GM18951 (cell line): ENCODE results near the gene STON1.
"Not testable (repeated sequence)": the region's sequence is repeated elsewhere in the genome, so short reads cannot be mapped to it uniquely, and the experiment has no call there.

Experiments
- POLR2A ChIP-seq: IDR thresholded peaks from 4 replicates; pipeline ENCODE4 v1.6.1; 2011; ENCODE audit warnings: mild to moderate bottlenecking; ENCODE audit not compliant: insufficient read length, insufficient read depth; ENCODE audit errors: extremely low read depth
- in situ Hi-C: fragments of 300-500 bp; cut with MboI; formaldehyde crosslinking; loops from one replicate; pipeline ENCODE4 v1.12.0; 2022; ENCODE audit warnings: low sequenced_read_pairs, mixed read lengths, inconsistent platforms; ENCODE audit not compliant: unreplicated experiment

STON1 gene

DNA sequence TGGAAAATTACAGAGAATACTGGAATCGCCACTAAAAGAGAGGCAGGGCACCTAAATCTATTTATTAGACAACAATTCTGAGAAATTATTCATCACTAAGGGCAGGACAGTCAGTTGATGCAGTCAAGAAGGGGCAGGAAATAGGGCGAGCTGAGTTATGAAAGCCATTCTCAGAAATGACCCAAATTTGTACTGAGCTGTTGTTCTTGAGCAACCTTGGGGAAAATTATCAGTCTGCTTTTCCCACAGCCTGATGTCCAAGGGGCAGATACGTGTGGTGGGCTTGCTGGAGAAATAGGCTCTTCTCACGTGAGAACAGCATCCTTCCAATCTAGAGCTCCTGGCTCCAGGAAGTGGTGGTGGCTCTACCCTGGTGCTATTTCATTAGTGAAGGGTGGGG is 38.6 kb downstream of the STON1 start:
- in situ Hi-C loops, result no loop called here
- no peak for TF ChIP-seq POLR2A

GRCh38 chr2:48569433-48569832 is 39.5 kb downstream of the STON1 start:
- no peak for TF ChIP-seq POLR2A
- in situ Hi-C loops, result no loop called here

GRCh38 chr2:48572816-48573215 is 42.9 kb downstream of the STON1 start:
- in situ Hi-C loops, result no loop called here
- TF ChIP-seq POLR2A, result no peak

DNA sequence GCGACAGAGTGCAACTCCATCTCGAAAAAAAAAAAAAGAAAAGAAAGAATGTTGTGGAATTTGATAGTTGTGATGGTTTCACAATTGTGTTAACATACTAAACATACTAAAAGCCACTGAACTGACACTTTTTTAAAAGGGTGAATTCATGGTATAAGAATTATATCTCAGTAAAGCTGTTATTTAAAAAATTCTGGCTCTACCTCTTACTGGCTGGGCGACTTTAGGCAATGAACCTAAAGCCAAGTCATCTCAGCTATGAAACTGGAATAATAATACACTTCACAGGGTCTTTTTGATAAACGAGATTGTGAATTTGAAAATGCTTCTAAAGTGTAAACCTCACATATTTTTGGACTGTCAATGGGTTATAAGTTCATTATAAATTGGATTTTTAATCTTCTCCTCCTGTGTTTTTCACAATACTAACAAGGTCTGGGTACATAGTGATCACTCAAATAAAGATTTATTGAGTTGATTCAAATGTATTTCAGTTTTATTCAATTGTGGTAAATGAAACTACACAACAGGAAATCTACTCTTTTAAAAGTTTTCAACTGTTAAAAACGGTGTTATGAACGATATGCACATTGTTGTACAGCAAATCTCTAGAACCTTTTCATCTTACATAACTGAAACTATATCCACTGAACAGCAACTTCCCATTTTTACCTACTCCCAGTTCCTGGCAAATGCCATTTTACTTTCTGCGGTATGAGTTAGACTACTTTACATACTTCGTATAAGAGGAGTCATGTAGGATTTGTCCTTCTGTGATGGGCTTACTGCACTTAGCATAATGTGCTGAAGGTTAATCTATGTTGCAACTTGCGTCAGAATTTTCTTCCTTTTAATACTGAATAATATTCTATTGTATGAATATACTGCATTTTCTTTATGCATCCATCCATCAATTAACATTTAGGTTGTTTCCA is 44.7 kb downstream of the STON1 start:
- no peak for TF ChIP-seq POLR2A
- in situ Hi-C loops, result no loop called here

DNA sequence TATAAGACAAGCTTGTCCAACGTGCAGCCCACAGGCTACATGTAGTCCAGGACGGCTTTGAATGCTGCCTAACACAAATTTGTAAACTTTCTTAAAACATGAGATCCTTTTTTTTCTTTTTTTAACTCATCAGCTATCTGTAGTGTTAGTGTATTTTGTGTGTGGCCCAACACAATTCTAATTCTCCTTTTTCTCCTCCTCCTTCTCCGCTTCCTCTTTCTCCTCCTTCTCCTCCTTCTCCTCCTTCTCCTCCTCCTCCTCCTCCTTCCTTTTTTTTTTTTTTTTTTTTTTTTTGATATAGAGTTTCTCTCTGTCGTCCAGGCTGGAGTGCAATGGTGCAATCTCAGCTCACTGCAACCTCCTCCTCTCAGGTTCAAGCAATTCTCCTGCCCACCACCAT is 48.4 kb downstream of the STON1 start:
- no peak for TF ChIP-seq POLR2A
- in situ Hi-C loops, result no loop called here

DNA sequence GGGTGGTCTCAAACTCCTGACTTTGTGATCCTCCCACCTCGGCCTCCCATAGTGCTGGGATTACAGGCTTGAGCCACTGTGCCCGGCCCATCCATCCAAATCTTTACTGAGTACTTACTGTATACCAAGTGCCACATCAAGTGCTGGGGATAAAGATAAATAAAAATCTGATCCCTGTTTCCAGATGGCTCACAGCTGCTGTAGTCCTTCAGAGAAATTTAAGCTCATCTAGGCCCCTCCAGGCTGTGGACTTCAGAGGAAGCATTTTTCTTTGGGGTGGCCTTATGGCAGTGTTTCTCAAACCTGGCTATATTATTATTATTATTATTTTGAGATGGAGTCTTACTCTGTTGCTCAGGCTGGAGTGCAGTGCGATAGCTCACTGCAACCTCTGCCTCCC is 54.0 kb downstream of the STON1 start:
- TF ChIP-seq POLR2A, result no peak
- in situ Hi-C loops, result no loop called here

DNA sequence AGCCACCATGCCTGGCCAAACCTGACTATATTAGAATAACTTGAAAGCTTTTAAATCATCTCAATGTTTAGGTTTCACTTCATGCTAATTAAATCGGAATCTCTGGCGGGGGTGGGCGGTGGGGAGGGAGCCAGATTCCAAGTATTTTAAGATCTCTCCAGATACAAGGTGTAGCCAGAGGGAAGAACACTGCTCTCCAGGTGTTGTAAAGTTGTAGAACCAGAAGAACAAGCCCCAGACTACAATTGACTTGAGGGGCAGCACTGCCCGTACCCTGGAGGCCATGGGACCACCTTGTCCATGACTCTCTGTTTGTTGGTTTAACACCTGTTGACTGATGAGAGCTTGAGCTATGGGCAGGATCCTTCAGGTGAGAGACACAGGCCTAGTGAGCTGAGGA is 54.6 kb downstream of the STON1 start:
- in situ Hi-C loops, result no loop called here
- TF ChIP-seq POLR2A, result no peak

DNA sequence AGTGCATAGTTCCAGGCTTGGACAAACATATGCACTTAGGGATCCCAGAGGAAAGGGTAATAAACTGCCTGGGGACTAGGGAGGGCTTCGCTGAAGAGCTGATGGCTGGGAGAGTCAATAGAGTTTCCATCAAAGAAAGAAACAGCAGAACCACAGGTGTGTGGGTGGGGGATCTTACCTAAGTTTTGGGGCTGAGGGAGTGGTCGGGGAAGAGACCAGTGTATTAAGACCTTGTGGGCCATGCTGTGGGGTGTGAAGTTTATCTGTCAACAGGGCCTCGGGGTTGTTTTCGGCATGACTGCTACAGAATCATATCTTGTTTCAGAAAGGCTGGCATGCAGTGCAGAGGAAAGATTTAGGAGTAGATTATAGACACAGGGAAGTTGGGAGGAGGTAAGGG is 56.5 kb downstream of the STON1 start:
- TF ChIP-seq POLR2A, result no peak
- in situ Hi-C loops, result no loop called here

DNA sequence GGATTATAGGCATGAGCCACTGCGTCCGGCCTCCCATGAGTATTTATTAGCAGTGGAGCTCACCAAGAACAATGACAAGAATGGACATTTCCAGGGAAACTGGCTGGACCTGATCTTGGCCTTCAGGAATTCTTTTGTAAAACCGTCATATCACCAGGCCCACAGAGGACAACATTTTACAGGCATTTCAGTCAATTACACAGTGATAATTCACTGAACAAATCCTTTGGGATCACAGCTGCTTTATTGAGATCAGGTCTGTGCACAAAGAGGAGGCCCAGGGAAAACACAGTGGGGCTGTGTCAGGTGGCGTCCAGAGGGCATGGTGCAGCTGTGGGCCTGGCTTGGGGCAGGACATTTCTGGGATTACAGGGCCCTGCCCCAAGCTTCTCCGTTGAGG is 57.6 kb downstream of the STON1 start:
- in situ Hi-C loops, result no loop called here
- TF ChIP-seq POLR2A, result no peak

DNA sequence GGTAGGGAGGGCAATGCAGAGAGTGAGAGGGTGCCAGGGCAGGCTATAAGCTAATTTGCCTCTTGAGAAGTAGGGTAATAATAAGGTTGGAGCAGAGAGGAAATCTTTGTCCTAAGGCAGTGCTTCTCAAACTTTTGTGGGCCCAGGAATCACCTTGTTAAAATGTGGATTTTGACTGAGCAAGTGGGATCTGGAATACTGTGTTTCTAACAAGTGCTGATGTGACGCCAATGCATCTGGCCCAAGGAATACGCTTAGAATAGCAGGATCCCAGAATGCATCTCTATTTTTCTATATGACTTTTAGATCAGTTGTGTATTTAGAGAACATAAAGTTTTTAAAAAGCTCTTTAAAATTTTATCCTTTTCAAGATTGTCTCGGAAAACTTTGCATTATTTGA is 58.0 kb downstream of the STON1 start:
- TF ChIP-seq POLR2A, result no peak
- in situ Hi-C loops, result no loop called here

- in situ Hi-C loops, result no loop called here
- no peak for TF ChIP-seq POLR2A
Measured at GRCh38 chr2:48588745-48589144, 58.8 kb downstream of the STON1 start.

DNA sequence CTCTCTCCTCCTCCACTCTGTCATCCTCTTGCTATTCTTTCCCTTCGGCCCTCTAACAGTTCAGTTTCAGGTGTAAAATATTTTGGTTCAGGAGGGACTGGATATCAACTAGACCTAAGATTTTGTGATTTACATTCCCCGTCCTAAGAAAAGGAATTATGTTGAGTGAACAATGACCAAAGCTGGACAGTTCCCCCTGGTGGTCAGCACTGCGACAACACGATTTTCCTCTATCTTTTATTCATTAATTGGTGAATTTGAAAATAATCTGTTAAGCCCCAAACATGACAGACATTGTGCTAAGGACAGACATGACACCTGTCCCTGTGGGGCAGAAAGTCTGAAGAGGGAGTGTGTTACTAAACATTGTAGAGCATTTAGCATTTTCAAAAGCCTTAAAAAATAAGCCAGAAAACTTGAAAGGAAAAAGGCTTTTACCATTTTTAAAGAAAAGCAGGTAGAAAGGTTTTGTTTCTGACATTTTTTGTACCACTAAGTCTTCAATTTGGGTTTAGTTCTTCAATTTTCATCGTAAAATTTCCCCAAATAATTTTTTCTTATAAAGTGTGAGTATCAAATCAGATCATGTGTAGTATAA is 59.3 kb downstream of the STON1 start:
- TF ChIP-seq POLR2A, result no peak
- in situ Hi-C loops, result no loop called here

DNA sequence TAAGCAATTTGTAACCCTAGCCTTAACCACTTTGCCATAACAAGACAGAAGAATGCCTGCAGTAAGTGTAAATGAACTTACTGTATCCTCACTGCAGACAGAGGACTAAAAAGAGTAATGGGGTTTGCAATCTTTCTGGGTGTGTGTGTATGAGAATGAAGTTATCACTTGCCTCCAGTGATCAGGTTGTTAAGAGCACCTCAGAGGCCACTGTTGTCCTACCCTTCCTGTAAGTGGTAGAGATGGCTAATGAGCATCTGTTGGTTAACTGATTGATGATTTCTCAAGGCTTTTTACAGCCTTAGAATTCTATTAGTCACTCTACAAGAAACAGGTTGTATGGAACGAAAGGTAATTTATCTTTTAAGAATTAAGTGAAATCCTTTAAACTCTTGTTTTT is 60.1 kb downstream of the STON1 start:
- no peak for TF ChIP-seq POLR2A
- in situ Hi-C loops, result no loop called here

- in situ Hi-C loops, result no loop called here
- TF ChIP-seq POLR2A, result no peak
Measured at GRCh38 chr2:48592067-48592466, 62.1 kb downstream of the STON1 start.

GRCh38 chr2:48596751-48597150 is 66.8 kb downstream of the STON1 start:
- in situ Hi-C loops, result not testable (repeated sequence)
